HG02981 (cell line): ENCODE data around the gene CBFB.

ENCODE experiments used
- ATAC-seq: cut with Tn5 transposase; IDR thresholded peaks from one replicate; pipeline ENCODE4 v1.9.1; 2021; ENCODE audit warnings: mild to moderate bottlenecking, moderate library complexity; ENCODE audit not compliant: unreplicated experiment

Gene CBFB

DNA sequence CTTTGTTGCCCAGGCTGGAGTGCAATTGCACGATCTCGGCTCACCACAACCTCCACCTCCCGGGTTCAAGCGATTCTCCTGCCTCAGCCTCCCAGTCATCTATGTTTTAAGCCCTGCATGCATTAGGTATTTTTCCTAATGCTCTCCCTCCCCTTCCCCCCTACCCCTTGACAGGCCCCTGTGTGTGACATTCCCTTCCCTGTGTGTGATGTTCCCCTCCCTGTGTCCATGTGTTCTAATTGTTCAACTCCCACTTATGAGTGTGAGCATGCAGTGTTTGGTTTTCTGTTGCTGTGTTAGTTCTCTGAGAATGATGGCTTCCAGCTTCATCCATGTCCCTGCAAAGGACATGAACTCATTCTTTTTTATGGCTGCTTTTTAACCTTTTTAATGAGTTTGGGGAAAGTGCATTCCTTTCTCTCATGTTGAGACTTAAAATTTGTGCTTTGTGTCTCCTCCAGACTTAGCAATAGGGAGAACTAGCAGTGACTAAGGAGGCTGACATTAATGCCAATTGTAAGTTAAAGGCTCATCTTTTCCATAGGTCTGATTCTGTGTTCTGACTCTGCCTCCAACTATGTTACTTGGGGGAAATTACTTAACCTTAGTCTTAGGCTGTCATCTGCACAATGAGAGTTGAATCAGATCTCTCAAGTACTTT, 63.1 kb downstream of the CBFB start:
- no peak for ATAC-seq

DNA sequence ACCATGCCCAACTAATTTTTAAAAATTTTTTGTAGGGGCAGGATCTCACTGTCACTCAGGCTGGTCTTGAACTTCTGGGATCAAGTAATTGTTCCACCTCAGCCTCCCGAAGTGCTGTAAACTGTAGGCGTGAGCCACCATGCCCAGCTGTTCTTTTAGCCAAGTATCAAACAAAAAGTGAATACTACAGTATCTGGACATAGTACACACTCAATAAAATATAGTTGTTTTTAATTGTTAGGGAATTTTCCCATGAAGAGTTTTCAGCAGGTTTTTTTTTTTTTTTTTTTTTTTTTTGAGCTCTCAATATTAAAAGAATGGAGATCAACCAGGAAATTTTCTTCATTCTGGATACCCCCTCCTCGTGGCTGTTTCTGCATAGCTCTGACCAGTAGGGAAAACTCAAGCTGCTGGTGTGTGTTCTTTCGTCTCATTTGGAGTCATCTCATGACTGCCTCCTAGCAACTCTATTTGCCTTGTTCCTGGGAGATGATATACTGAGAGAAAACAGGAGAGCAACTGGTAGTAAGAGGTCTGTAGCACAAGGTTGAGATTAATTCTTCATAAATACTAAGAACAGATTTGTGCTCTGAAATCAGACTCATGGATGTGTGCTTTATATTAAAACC, 64.3 kb downstream of the CBFB start:
- ATAC-seq: no peak

DNA sequence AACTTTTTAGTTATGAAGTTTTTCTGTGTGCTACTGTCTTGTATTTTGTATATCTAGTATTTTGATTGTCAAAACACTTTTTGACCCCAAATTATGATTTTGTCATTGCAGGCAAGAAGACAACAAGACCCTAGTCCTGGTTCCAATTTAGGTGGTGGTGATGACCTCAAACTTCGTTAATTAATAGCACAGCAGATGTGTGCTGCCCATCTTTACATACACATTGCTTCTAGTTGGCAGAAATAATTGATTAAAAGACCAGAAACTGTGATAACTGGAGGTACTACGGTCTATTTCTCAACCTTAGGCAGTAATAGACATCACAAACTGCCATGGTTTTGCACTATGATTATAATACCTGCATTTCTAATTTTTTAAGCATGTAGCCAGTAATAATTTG, 69.7 kb downstream of the CBFB start:
- no peak for ATAC-seq

DNA sequence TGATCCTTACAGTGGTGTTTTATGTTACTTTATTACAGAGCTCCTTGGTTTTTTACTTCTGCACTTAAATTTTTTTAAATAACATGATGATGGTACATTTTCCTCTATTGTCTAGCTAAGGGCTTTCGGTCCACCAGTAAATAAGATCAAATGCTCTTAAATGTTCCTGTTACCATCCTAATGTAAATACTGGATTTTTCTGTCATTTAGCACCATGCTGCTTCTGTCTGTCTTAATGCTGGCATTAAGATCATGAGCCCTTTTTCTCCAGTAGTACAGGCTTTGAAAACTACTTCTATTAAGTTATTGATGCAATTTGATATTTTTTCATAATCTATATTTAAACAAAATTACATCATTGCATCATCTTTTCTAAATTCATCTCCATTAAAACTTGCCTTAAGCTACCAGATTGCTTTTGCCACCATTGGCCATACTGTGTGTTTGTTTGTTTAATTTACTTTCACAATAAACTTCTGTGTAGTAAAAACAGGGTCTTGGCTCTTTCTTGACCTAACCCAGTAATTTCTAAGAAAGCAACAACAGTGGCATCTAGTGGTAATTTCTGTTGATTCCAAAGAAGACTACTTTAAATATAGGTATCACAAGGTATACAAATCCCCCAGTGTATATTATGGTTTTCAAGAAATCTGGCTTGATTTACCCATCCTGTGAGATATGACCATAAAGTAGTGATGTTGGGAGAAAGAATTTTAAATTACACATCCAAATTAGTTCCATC, 71.8 kb downstream of the CBFB start:
- ATAC-seq: no peak

DNA sequence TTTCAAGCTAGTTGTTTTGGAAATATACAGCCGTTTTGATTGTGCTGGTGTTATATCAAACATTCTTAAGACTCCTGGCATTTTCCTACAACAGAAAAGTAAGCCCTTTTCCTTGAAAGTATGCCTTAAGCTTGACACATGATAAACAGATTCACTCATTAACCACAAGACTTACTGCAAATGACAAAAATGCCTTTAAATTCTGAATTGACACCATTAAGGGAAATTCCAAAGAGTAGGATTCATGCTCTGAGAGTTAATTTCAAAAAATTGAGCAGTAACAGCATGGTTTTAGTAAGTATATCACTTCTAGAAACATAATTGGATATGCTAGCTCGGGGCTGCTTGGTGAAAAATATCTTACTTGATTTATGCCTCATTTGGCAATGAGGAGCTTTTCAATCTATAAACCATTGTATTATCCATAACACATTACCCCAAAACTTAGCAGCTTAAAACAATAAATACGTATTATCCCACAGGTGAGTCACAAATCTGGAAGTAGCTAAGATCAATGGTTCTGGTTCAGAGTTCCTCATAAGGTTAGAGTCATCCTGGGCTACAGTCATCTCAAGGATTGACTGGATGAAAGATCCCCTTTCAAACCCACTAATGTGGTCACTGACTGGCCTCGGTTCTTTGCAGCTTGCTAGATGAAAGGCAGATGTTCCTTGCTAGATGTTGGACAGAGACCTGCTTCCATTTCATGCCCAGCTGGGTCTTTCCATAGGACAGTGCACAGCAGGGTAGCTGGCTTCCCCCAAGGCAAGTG, 72.5 kb downstream of the CBFB start:
- no peak for ATAC-seq

DNA sequence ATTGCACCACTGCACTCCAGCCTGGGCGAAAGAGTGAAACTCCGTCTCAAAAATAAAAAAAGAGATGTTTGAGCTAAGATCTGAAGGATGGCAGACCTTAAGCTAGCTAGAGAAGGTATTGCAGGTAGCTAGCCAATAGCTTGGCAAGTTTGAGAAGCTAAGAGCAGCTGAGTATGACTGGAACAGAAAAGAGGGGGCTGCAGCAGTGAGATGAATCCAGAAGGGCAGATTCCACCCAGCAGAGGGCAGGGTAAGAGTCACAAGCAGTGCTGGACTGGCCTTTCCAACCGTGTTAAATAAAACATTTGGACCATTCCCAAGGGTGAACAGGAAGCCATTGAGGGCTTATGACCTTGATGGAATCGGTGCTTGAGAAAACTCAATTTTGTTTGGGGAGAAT, 75.1 kb downstream of the CBFB start:
- no peak for ATAC-seq

DNA sequence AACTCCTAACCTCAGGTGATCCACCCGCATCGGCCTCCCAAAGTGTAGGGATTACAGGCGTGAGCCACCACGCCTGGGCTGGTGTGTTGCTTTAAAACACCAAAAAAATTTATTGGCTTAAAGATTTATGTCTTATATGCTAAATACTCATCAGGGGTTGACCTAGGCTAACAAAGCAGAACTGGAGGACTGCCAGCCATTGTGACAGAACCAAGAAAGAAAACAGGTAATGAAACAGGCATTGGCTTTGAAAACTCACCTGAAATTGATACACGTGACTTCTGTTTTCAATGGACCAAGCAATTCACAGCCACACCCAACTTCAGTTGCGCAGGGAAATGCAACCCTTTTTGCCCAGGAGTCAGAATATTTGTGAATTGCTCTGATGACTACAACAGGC, 75.9 kb downstream of the CBFB start:
- ATAC-seq: no peak

DNA sequence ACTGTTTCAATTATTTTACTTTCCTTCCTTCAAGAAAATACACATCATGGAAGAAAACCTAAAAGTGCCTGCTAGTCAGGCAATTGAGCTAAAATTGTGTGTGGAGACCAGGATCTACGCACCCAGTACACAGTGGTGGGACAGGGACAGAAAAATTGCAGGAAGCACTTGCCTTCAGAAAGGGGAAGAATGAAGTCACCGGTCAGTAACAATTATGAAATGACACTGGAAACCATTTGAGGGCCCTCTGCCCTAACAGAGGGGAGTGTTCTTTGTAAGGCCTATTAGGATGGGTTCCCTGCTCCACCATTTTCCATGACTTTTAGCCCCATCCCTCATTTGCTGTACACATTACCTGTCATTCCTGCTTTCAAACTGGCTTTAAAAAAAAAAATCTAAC, 76.3 kb downstream of the CBFB start:
- no peak for ATAC-seq

DNA sequence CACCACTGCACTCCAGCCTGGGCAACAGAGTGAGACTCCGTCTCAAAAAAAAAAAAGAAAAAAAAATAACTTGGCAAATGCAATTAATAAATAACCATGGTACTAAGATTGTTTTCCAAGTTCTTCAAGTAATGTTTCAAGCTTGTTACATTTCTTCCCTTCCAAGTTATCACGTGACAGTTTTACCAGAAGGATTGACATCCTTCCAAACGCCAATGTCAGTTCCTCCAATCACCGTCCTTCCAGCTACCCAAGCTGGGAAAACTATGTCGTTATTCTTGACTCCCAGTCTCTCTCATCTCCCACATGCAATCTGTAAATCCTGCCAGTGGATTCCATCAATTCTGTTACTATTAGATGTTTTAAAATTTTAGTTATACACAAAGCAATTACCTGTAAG, 76.9 kb downstream of the CBFB start:
- no peak for ATAC-seq

DNA sequence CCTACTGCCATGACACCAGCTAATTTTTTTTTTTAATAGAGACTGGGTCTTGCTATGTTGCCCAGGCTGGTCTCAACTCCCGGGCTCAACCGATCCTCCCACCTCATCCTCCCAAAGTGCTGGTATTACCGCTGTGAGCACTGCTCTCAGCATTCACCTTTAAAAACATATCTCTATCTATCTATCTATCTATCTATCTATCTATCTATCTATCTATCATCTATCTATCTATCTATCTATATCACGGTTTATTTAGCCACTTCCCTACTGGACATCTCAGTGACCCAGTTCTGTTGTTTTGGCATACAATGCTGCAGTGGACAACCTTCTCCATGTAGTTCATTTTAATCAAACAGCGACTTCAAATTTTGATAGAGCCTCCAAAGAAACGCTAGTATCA, 79.5 kb downstream of the CBFB start:
- no peak for ATAC-seq

DNA sequence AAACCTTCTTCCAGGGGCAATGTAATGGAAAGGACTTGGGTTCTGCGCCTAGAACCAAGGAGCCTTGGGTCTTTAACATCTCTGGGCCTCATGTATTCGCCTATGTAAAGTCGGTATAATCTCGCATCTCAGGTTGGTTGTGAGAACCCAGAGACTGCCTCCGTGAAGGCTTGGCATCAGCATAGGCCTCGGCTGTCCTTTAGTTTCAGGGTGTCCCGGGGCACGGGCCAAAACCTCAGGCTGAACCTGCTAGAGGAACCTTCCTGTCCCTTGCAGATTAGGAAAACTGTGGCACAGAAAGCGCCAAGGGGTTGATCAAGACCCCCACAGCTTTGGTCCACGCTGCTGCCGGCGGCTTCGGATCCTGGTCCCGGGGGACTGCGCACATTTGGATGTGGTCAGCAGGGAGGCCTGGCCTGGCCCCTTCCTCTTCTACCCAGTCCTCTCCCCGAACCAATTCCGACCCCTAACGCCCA, 80.0 kb downstream of the CBFB start:
- no peak for ATAC-seq

DNA sequence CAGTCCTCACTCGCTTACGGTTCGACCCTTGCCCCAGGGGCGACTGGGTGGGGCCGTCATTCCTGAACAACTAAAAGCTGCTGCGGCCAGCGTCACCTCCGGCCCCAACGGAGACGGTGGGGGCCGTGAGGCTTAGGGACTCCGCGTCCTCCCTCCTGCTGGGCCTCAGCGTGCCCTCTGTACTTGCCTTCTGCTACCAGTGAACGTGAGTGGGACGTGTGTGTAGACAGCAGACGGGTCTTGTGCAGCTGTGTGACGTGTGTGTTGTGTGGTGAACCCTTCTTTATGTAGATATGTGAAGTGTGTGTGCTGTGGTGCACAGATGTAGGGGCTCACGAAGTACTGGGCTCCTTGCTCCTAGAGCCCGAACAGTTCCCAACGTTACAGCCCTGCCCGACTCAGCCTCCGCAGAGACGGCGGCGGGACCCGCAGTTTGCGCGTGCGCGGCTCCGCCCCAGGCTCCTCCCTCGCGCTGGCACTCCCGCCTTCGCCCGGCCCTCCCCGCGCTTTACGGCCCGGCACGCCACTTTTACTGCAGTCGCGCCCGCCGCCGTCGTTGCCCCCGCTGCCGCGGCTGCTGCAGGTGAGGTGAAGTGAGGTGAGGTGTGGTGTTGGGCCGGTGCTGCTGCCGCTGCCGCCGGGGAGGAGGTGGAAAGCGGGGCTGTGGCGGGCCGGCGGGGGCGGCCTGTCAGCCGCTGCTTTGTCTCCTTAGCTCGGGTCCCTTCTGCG, 80.6 kb downstream of the CBFB start, which contains the start of gene PHAF1:
TSS of gene PHAF1 (plus strand) at position 535 of the 729 bp plus-strand sequence. CDS start 235 bp downstream, outside the sequence.
- ATAC-seq: peak; percentile 58

DNA sequence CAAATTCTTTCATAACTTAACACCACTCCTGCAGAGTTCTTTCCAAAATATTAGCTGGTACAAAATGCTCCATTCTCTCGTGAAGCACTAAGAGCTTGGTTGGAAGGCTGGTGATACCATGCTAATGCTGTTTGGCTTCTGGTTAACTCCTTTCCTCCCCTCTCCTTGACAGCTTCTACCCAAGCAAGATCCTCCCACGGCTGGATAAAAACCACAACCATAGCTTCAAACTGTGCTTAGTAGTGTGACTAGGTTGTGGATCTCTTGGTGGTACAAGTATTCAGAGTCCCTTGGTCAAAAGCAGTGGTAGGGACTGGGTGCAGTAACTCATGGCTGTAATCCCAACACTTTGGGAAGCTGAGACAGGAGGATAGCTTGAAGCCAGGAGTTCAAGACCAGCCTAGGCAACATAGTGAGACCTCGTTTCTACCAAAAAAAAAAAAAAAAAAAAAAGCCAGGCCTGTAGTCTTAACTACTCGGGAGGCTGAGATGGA, 83.0 kb downstream of the CBFB start:
- ATAC-seq: no peak

DNA sequence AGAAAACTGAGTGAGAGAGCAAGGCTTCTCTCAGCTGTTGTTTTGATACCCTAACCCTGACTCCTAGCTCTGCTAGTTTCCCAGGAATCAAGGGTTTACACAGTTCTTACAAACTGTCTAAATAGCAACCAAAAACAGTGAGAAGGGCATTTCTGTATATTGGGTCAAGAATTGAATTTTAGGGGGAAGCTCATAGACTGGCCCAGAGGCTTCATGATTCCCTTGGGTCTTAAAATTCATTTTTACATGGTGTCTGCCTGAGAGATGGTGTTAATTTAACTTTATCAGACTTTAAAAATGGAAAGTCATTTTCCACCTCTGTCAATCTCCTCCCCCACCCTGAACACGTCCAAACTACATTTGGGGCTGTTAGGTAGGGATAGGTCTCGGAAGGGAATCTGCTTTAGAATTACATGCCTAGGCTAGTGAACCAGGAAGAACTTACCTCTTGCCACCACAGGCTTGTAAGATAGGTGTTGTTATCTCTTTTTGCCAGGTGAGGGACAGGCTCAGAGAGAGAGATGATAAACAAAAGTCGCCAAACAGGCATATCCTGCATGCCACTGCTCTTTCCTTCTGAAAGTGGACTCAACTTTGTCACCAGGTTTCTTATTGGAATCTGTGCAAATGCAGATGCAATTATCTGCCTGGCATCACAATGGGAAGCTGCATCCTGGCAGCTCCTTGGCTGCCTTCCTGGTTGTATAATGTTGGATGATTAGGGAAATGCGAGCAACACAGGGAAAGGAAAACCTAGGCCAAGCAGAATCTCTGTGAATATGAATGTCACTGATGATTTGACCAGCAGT, 83.8 kb downstream of the CBFB start:
- ATAC-seq: no peak

DNA sequence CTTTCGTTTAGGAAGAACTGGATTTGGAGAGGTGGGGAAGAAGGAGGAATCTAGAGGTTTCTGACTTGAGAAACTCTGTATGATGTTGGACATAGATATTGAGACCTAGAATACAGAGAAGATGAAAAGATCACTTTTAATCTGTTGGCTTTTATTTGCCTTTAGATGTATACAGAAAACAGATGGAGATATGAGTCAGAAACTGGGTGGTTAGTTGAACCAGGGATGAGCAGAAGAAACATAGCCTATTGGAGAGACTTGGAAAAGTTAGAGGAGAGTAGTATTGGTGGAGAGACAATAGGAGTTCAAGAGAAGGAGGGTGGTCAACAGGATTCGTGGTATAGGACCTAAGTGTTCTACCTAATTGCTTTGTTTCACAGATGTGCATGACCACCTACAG, 85.8 kb downstream of the CBFB start:
- ATAC-seq: no peak

DNA sequence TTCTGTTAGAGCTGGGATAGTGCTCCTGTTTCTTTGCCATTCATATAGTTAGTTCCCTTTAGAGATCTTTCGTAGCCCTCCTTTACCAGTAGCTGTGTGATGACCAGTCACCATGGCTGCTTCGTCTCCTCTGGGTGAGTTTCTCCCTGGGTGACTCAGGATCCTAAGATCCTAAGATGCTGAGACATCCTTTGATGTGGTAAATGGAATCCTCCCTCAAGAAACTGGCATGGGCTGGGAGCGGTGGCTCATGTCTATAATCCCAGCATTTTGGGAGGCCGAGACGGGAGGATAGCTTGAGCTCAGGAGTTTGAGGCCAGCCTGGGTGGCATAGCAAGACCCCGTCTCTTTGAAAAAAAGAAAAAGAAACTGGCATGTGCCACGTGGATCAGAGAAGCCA, 86.7 kb downstream of the CBFB start:
- no peak for ATAC-seq

DNA sequence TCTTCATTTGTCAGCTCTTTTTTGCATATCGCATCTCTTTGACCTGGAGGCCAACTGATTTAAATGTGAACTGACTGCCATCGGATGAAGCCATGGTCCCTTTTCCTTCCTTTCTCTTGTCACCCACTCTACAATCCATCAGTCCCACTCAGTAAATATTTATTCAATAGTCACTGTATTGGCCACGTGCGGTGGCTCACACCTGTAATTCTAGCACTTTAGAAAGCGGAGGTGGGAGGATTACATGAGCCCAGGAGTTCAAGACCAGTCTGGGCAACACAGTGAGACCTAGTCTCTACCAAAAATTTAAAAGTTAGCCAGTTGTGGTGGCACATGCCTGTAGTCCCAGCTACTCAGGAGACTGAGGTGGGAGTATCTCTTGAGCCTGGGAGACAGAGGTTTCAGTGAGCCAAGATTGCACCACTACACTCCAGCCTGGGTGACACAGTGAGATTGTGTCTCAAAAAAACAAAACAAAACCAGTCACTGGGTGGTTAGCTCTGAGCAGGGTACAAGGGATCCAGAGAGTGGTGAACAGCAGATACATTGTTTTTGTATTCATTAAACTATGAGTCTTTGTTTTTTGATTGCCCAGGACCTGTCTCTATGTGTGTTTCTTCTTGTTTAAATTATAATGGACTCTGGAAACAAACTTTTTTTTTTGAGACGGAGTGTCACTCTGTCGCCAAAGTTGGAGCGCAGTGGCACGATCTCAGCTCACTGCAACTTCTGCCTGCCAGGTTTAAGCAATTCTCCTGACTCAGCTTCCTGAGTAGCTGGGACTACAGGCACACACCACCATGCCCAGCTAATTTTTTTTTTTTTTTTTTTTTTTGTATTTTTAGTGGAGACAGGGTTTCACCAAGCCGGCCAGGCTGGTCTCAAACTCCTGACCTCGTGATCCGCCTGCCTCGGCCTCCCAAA, 87.7 kb downstream of the CBFB start:
- ATAC-seq: no peak

DNA sequence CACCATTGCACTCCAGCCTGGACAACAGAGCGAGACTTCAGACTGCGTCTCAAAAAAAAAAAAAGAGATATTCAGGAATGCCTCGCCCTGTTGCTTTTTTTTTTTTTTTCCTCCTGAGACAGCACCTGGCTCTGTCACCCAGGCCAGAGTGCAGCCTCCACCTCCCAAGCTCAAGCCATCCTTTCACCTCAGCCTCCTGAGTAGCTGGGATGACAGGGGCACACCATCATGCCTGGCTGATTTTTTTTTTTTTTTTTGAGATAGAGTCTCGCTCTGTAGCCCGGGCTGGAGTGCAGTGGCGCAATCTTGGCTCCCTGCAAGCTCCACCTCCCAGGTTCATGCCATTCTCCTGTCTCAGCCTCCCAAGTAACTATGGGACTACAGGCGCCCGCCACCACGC, 88.8 kb downstream of the CBFB start:
- ATAC-seq: no peak

DNA sequence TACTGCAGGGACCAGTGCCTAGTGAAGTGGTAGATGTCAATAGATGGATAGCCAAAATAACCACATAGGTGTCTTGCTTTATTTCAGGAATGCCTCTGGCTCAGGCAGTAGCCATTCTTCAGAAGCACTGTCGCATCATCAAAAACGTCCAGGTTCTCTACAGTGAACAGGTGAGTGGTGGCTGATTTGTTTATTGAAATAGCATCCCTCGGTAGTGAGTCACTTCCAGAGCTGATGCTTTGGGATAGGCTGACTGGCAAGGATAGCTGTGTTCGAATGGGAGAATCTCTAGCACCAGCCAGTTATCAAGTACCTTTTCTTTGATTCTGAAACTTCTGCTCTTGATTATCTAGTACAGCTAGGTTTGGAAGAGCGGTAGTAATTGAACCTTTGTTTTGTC, 91.1 kb downstream of the CBFB start:
- ATAC-seq: no peak
